Measurements from ENCODE around the gene IGLON5. TPM values are rescaled to one million over a fixed set of nuclear protein-coding genes. Genes with fewer than 3 reads are reported as not detected.

The IGLON5 gene
- total RNA-seq, 4 donors from 2014 or later, result not detected

DNA sequence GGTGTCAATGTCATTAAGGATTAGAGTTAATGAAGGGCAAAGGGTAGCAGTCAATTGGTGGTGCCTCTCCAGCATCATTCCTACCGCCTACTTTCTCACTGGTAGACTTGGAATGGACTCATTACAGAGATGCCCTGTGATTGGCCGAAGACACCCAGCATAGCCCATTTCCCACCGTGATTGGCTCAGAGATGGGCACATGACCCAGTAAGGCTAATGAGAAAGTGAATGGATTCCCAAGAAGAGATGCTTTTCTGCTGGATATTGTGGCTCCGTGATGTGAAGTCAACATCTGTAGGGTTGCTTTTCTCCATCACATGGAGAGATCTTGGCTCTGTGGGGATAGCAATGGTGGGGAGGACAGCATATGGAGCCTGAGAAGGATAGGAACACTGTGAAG lies 18.9 kb downstream of the IGLON5 start:
- 90 to 100% methylated on average over 1 to 2 of the region's 4 CpGs for WGBS, 2 donors (ENCODE audit: low coverage in 1 of 2)
- H3K27me3 ChIP-seq, result peaks cover 69% of the 10 kb centered on the region
- no peak for ATAC-seq

GRCh38 chr19:51331193-51331592 lies 19.7 kb downstream of the IGLON5 start:
- Histone ChIP-seq H3K9me3 (peaks cover 0 to 7% (median 0%) of the 10 kb centered on the region in 3 donors), H3K36me3 (peaks cover 0 to 43% of the 10 kb centered on the region in 2 donors), H3K4me1 (peaks cover 0 to 13% (median 0%) of the 10 kb centered on the region in 3 donors), H3K27me3 (peaks cover 60% of the 10 kb centered on the region), H3K4me3 (no peak overlapping the region), H3K27ac (no peak overlapping the region)
- WGBS, 2 donors (ENCODE audit: low coverage in 1 of 2), result 85% methylated on average over 3 of the region's 3 CpGs; no CpG with 5 or more reads in 1 of the 2 donors
- no peak for ATAC-seq
- no peak for TF ChIP-seq POLR2AphosphoS5 (IDR thresholded peaks at IDR 0.05)
- no peak for TF ChIP-seq EP300 (IDR thresholded peaks at IDR 0.05)
- TF ChIP-seq, protein P1, sequence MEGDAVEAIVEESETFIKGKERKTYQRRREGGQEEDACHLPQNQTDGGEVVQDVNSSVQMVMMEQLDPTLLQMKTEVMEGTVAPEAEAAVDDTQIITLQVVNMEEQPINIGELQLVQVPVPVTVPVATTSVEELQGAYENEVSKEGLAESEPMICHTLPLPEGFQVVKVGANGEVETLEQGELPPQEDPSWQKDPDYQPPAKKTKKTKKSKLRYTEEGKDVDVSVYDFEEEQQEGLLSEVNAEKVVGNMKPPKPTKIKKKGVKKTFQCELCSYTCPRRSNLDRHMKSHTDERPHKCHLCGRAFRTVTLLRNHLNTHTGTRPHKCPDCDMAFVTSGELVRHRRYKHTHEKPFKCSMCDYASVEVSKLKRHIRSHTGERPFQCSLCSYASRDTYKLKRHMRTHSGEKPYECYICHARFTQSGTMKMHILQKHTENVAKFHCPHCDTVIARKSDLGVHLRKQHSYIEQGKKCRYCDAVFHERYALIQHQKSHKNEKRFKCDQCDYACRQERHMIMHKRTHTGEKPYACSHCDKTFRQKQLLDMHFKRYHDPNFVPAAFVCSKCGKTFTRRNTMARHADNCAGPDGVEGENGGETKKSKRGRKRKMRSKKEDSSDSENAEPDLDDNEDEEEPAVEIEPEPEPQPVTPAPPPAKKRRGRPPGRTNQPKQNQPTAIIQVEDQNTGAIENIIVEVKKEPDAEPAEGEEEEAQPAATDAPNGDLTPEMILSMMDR (IDR thresholded peaks at IDR 0.05), result no peak
- TF ChIP-seq POLR2A (IDR thresholded peaks at IDR 0.05), result no peak

More for the DNA sequence above, 18.9 kb downstream of the IGLON5 start:
- H3K36me3 ChIP-seq, result peaks cover 0 to 43% of the 10 kb centered on the region in 2 donors
- peaks cover 0 to 7% (median 0%) of the 10 kb centered on the region in 3 donors for H3K9me3 ChIP-seq
- no peak overlapping the region for H3K27ac ChIP-seq
- H3K4me1 ChIP-seq, result peaks cover 0 to 13% (median 0%) of the 10 kb centered on the region in 3 donors
- H3K4me3 ChIP-seq, result no peak overlapping the region
- no peak for TF ChIP-seq EP300 (IDR thresholded peaks at IDR 0.05)
- no peak for TF ChIP-seq POLR2A (IDR thresholded peaks at IDR 0.05)

- no peak overlapping the region for H3K4me3 ChIP-seq
- TF ChIP-seq EP300 (IDR thresholded peaks at IDR 0.05) (no peak), POLR2A (IDR thresholded peaks at IDR 0.05) (no peak), POLR2AphosphoS5 (IDR thresholded peaks at IDR 0.05) (no peak)
- TF ChIP-seq, protein P1 (IDR thresholded peaks at IDR 0.05), result no peak
- peaks cover 55% of the 10 kb centered on the region for H3K27me3 ChIP-seq
- H3K9me3 ChIP-seq, result peaks cover 0 to 7% (median 0%) of the 10 kb centered on the region in 3 donors
- peaks cover 0 to 13% (median 0%) of the 10 kb centered on the region in 3 donors for H3K4me1 ChIP-seq
- 78 to 87% methylated on average over 6 of the region's 6 CpGs for WGBS, 2 donors (ENCODE audit: low coverage in 1 of 2)
- peaks cover 0 to 43% of the 10 kb centered on the region in 2 donors for H3K36me3 ChIP-seq
- no peak for ATAC-seq
- H3K27ac ChIP-seq, result no peak overlapping the region
Measured at GRCh38 chr19:51331716-51332115, 20.3 kb downstream of the IGLON5 start.

DNA sequence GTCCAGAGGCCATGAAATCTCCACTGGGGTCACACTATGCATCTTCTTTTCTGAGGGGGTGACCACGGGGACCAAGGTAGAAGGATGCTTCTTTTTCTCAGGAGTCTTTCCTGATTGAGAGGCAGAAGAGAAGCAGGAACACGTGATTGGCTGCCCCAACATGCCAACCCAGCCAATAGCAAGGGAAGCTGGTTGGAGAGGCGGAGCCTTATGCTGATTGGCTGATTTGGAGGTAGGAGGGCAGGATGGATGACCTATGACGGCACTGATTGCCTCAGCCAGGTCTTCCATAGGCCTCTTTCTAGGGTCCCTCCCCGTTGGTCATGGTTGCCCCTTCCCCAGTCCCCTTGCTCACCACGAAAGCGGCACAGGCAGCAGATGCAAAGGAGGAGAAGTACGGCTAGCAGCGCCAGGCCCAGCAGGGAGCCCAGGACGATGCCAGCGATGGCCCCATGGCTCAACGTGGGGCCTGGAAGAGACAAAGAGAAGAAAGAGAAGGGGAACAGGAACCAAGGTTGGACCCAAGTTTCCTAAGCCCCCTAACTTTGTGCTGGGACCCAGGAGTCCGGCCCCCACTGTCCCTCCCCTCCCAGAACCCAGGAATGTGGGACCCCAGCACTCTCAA lies 22.5 kb downstream of the IGLON5 start:
- WGBS, 2 donors (ENCODE audit: low coverage in 1 of 2), result 84% methylated on average over 5 to 8 of the region's 13 CpGs
- Histone ChIP-seq H3K4me3 (no peak overlapping the region), H3K9me3 (peaks cover 0 to 7% (median 0%) of the 10 kb centered on the region in 3 donors), H3K27ac (no peak overlapping the region), H3K27me3 (peaks cover 33% of the 10 kb centered on the region), H3K36me3 (peaks cover 0 to 43% of the 10 kb centered on the region in 2 donors), H3K4me1 (peaks cover 0 to 10% (median 0%) of the 10 kb centered on the region in 3 donors)
- no peak for ATAC-seq
- TF ChIP-seq, protein P1 (IDR thresholded peaks at IDR 0.05), result no peak
- TF ChIP-seq POLR2A (IDR thresholded peaks at IDR 0.05) (no peak), POLR2AphosphoS5 (IDR thresholded peaks at IDR 0.05) (no peak), EP300 (IDR thresholded peaks at IDR 0.05) (no peak)

- H3K9me3 ChIP-seq, result no peaks in the 10 kb centered on the region
- TF ChIP-seq POLR2AphosphoS5 (IDR thresholded peaks at IDR 0.05) (no peak), POLR2A (IDR thresholded peaks at IDR 0.05) (no peak), EP300 (IDR thresholded peaks at IDR 0.05) (no peak)
- TF ChIP-seq, protein P1 (IDR thresholded peaks at IDR 0.05), result no peak
- peaks cover 1% of the 10 kb centered on the region for H3K27me3 ChIP-seq
- WGBS, 2 donors (ENCODE audit: low coverage in 1 of 2), result no CpG with 5 or more reads among the region's 13 CpGs
- no peak for ATAC-seq
- no peak overlapping the region for H3K27ac ChIP-seq
- H3K36me3 ChIP-seq, result peaks cover 0 to 18% of the 10 kb centered on the region in 2 donors
- H3K4me1 ChIP-seq, result peaks cover 0 to 35% (median 7%) of the 10 kb centered on the region in 3 donors
- no peak overlapping the region for H3K4me3 ChIP-seq
Measured at GRCh38 chr19:51337141-51337860, 25.9 kb downstream of the IGLON5 start.

Data from gastroesophageal sphincter (tissue), 4 donors.